ENCODE measurements around the gene SDHAF1. TPM values are rescaled to one million over a fixed set of nuclear protein-coding genes. Genes with fewer than 3 reads are reported as not detected.

SDHAF1 gene
- total and polyA plus RNA-seq, 2 donors (not counting 3 experiments of a cell fraction or from before 2014, with no cell fraction given), result 10.3 to 16.2 TPM

DNA sequence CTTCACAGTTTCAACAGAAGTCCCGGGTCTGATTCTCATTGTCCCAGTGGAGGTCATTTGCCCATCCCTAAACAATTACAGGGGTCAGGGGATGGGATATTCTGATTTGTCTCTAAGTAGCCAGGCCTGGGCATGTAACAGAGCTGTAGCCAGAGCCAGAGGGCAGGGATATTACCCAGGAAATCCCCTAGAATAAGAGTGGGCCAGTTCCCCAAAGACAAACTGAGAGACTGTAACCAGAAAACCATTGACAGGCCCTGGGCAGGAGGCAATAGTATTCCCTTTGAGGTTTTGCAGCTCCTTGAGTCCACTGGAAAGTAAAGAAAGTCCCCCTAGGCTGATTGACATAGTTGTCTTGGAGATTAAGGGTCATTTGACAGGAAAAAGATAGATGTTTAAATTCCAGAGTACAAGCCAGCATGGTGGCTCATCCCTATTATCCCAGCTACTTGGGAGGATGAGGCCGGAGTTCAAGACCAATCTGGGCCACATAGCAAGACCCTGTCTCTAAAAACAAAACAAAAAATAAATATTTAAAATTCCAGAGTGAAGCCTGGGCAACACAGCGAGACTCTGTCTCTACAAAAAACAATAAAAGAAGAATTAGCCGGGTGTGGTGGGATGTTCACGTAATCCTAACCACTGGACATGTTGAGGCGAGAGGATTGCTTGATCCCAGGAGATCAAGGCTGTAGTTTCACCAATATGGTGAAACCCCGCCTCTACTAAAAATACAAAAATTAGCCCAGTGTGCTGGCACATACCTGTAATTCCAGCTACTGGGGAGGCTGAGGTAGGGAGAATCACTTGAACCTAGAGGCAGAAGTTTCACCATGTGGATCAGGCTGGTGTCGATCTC, 1.9 kb upstream of the SDHAF1 start:
- Histone ChIP-seq H3K36me3 (ENCODE audit: control insufficient read depth in 2 of 2, extremely low read depth in 1 of 2, insufficient read depth in 2 of 2, low read length in 2 of 2) (no peaks in the 10 kb centered on the region), H3K27me3 (ENCODE audit: control insufficient read depth in 2 of 2, insufficient read depth in 2 of 2, low read length in 2 of 2) (peaks cover 0 to 2% of the 10 kb centered on the region in 2 experiments), H3K9me3 (replicated peaks; ENCODE audit: control insufficient read depth, insufficient read depth, low read length) (no peaks in the 10 kb centered on the region), H3K79me2 (ENCODE audit: control insufficient read depth, insufficient read depth, low read length) (peaks cover 2% of the 10 kb centered on the region), H4K20me1 (replicated peaks; ENCODE audit: control insufficient read depth, extremely low read depth, insufficient read depth, low read length) (no peaks in the 10 kb centered on the region), H2AFZ (ENCODE audit: low read depth, low read length) (no peak overlapping the region), H3K4me2 (ENCODE audit: insufficient read depth, low read length) (no peak overlapping the region), H3K4me1 (ENCODE audit: control insufficient read depth, extremely low read depth, insufficient read depth, low read length) (peaks cover 10% of the 10 kb centered on the region), H3K4me3 (replicated peaks in 1 of 3; ENCODE audit: insufficient read depth in 1 of 3, low read depth in 1 of 3, low read length in 3 of 3) (no peak overlapping the region), H3K9ac (replicated peaks; ENCODE audit: extremely low read depth, insufficient read depth, low read length) (no peak overlapping the region), H3K27ac (ENCODE audit: insufficient read depth, low read depth, low read length) (no peak overlapping the region), H3K9me1 (replicated peaks; ENCODE audit: control insufficient read depth, extremely low read depth, insufficient read depth, low read length) (no peaks in the 10 kb centered on the region)
- DNase-seq (ENCODE audit: low read depth, low spot score) (no peak), FAIRE-seq (no peak)
- dilution Hi-C loops (cut with MboI; ENCODE audit: extremely low pct_ligation_motif_present, low sequenced_read_pairs) (no loop called here), intact Hi-C loops (cut with micrococcal nuclease) (no loop called here)
- peak; percentile 1 for TF ChIP-seq EZH2 (IDR thresholded peaks at IDR 0.05; ENCODE audit: borderline replicate concordance, low read depth, low read length, severe bottlenecking)
- TF ChIP-seq MYC (IDR thresholded peaks at IDR 0.05; ENCODE audit: low read depth, low read length), result no peak
- ChIA-PET POLR2A (no interaction called here), CTCF (interaction anchor here (1.3 to 1.9 kb wide), 4 partner anchors 17 to 61 kb away, joined by 3 to 6 read pairs (median 5); partner anchors contain the start of genes ALKBH6 and THAP8)
- no TSS peak for BruUV-seq (replicated peaks)

DNA sequence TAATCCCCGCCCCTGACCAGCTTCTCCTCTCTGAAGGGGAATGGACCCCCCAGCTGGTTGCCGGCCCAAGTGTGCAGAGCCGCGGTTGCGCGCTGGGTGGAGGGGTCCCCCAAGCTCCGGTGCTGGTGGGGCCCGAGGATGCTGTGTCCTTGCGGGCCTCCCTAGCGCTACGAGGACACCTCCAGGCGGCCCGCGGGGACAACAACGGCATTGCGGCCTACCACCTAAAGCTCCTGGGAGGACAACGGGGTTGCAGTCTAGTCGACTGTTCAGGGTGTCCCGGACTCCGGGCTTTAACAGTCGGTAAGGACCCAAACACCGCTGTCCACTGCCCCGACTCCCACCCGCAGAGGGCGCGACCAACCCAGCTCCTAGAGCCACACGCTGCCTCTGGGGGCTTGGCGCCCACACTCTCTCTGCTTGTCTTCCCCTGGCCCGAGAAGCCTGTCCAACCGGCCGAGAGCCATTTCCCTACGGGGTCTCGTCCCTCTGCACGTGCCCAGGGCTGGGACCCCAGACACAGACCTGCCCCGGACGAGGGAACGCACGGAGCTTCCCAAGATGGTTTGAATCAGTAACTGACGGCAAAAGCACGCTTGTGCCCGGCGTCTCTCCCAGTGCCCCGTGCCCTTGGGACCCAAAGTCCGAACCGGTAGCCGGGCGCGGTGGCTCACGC, 927 bp upstream of the SDHAF1 start:
- ChIA-PET CTCF (interaction anchor here (1.3 to 1.9 kb wide), 4 partner anchors 18 to 60 kb away, joined by 3 to 6 read pairs (median 5); partner anchors contain the start of genes ALKBH6 and THAP8), POLR2A (no interaction called here)
- Histone ChIP-seq H3K9ac (replicated peaks; ENCODE audit: extremely low read depth, insufficient read depth, low read length) (no peak overlapping the region), H2AFZ (ENCODE audit: low read depth, low read length) (peak overlapping the region; percentile 87), H3K79me2 (ENCODE audit: control insufficient read depth, insufficient read depth, low read length) (peaks cover 2% of the 10 kb centered on the region), H3K27me3 (ENCODE audit: control insufficient read depth in 2 of 2, insufficient read depth in 2 of 2, low read length in 2 of 2) (peaks cover 0 to 2% of the 10 kb centered on the region in 2 experiments), H3K27ac (ENCODE audit: insufficient read depth, low read depth, low read length) (no peak overlapping the region), H3K4me2 (ENCODE audit: insufficient read depth, low read length) (peak overlapping the region; percentile 91), H3K9me3 (replicated peaks; ENCODE audit: control insufficient read depth, insufficient read depth, low read length) (no peaks in the 10 kb centered on the region), H4K20me1 (replicated peaks; ENCODE audit: control insufficient read depth, extremely low read depth, insufficient read depth, low read length) (no peaks in the 10 kb centered on the region), H3K36me3 (ENCODE audit: control insufficient read depth in 2 of 2, extremely low read depth in 1 of 2, insufficient read depth in 2 of 2, low read length in 2 of 2) (no peaks in the 10 kb centered on the region), H3K4me3 (replicated peaks in 1 of 3; ENCODE audit: insufficient read depth in 1 of 3, low read depth in 1 of 3, low read length in 3 of 3) (peak overlapping the region in 1 of 3 experiments; percentile 12), H3K4me1 (ENCODE audit: control insufficient read depth, extremely low read depth, insufficient read depth, low read length) (peaks cover 10% of the 10 kb centered on the region), H3K9me1 (replicated peaks; ENCODE audit: control insufficient read depth, extremely low read depth, insufficient read depth, low read length) (no peaks in the 10 kb centered on the region)
- FAIRE-seq, result no peak
- BruUV-seq (replicated peaks), result no TSS peak
- dilution Hi-C loops (cut with MboI; ENCODE audit: extremely low pct_ligation_motif_present, low sequenced_read_pairs), result no loop called here
- intact Hi-C loops (cut with micrococcal nuclease), result no loop called here
- DNase-seq (ENCODE audit: low read depth, low spot score), result peak; percentile 21
- TF ChIP-seq, protein P1, sequence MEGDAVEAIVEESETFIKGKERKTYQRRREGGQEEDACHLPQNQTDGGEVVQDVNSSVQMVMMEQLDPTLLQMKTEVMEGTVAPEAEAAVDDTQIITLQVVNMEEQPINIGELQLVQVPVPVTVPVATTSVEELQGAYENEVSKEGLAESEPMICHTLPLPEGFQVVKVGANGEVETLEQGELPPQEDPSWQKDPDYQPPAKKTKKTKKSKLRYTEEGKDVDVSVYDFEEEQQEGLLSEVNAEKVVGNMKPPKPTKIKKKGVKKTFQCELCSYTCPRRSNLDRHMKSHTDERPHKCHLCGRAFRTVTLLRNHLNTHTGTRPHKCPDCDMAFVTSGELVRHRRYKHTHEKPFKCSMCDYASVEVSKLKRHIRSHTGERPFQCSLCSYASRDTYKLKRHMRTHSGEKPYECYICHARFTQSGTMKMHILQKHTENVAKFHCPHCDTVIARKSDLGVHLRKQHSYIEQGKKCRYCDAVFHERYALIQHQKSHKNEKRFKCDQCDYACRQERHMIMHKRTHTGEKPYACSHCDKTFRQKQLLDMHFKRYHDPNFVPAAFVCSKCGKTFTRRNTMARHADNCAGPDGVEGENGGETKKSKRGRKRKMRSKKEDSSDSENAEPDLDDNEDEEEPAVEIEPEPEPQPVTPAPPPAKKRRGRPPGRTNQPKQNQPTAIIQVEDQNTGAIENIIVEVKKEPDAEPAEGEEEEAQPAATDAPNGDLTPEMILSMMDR (IDR thresholded peaks at IDR 0.05; ENCODE audit: extremely low read depth in 1 of 2, insufficient read depth in 1 of 2, low read depth in 1 of 2, low read length in 2 of 2), result peak; percentile 6 to 16
- TF ChIP-seq POLR2A (IDR thresholded peaks at IDR 0.05; ENCODE audit: low read depth, low read length) (no peak), GATA2 (IDR thresholded peaks at IDR 0.05; ENCODE audit: insufficient read depth, insufficient read length, low read depth, low read length) (no peak), MYC (IDR thresholded peaks at IDR 0.05; ENCODE audit: low read depth, low read length) (no peak), POLR2AphosphoS5 (IDR thresholded peaks at IDR 0.05; ENCODE audit: insufficient read depth, low read depth, low read length) (no peak), FOS (IDR thresholded peaks at IDR 0.05; ENCODE audit: borderline replicate concordance, insufficient read depth, low read length) (no peak)
